ENCODE data around the gene PDE7B. TPM values are rescaled to one million over a fixed set of nuclear protein-coding genes. Genes with fewer than 3 reads are reported as not detected.

Gene PDE7B
- total RNA-seq, 1 experiment from 2014 or later, result 0.03 TPM

- no peak overlapping the region for H3K4me3 ChIP-seq (ENCODE audit: low read depth in 2 of 2, low read length in 2 of 2)
- in situ Hi-C loops (cut with HindIII; ENCODE audit: low pct_unique_long_range_greater_than_20kb, low sequenced_read_pairs) (no loop called here), intact Hi-C loops (cut with micrococcal nuclease; ENCODE audit: unreplicated experiment) (no loop called here)
- H3K9me3 ChIP-seq (ENCODE audit: control insufficient read depth, insufficient read depth, low read depth, low read length), result no peaks in the 10 kb centered on the region
- H3K27ac ChIP-seq (ENCODE audit: low read length), result no peak overlapping the region
- ChIA-PET POLR2A (no interaction called here), CTCF (no interaction called here)
- TF ChIP-seq POLR2AphosphoS5 (IDR thresholded peaks at IDR 0.05; ENCODE audit: low read depth, low read length), result no peak
- no peak for TF ChIP-seq CTCF (IDR thresholded peaks at IDR 0.05)
- TF ChIP-seq, protein P1, sequence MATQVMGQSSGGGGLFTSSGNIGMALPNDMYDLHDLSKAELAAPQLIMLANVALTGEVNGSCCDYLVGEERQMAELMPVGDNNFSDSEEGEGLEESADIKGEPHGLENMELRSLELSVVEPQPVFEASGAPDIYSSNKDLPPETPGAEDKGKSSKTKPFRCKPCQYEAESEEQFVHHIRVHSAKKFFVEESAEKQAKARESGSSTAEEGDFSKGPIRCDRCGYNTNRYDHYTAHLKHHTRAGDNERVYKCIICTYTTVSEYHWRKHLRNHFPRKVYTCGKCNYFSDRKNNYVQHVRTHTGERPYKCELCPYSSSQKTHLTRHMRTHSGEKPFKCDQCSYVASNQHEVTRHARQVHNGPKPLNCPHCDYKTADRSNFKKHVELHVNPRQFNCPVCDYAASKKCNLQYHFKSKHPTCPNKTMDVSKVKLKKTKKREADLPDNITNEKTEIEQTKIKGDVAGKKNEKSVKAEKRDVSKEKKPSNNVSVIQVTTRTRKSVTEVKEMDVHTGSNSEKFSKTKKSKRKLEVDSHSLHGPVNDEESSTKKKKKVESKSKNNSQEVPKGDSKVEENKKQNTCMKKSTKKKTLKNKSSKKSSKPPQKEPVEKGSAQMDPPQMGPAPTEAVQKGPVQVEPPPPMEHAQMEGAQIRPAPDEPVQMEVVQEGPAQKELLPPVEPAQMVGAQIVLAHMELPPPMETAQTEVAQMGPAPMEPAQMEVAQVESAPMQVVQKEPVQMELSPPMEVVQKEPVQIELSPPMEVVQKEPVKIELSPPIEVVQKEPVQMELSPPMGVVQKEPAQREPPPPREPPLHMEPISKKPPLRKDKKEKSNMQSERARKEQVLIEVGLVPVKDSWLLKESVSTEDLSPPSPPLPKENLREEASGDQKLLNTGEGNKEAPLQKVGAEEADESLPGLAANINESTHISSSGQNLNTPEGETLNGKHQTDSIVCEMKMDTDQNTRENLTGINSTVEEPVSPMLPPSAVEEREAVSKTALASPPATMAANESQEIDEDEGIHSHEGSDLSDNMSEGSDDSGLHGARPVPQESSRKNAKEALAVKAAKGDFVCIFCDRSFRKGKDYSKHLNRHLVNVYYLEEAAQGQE (IDR thresholded peaks at IDR 0.05; ENCODE audit: insufficient read depth in 1 of 2, low read depth in 2 of 2, low read length in 1 of 2), result no peak
- no peak for TF ChIP-seq SIN3A (IDR thresholded peaks at IDR 0.05; ENCODE audit: borderline replicate concordance, insufficient read depth, low read depth, low read length)
- TF ChIP-seq TCF7L2 (IDR thresholded peaks at IDR 0.05; ENCODE audit: low read depth, low read length), result no peak
- no peaks in the 10 kb centered on the region for H3K27me3 ChIP-seq (ENCODE audit: control insufficient read depth, insufficient read depth, low read length)
- DNase-seq (ENCODE audit: low read depth, low spot score) (no peak), ATAC-seq (no peak)
- no TSS peak for BruUV-seq (replicated peaks)
- H3K36me3 ChIP-seq (ENCODE audit: control insufficient read depth, insufficient read depth, low read length), result no peaks in the 10 kb centered on the region
- no peaks in the 10 kb centered on the region for H3K4me1 ChIP-seq (ENCODE audit: control insufficient read depth, insufficient read depth, low read length)
Observed at GRCh38 chr6:136070815-136071214, 219.3 kb downstream of the PDE7B start.

GRCh38 chr6:136072691-136073090 is 221.2 kb downstream of the PDE7B start:
- Histone ChIP-seq H3K27me3 (ENCODE audit: control insufficient read depth, insufficient read depth, low read length) (no peaks in the 10 kb centered on the region), H3K36me3 (ENCODE audit: control insufficient read depth, insufficient read depth, low read length) (no peaks in the 10 kb centered on the region), H3K9me3 (ENCODE audit: control insufficient read depth, insufficient read depth, low read depth, low read length) (no peaks in the 10 kb centered on the region), H3K4me1 (ENCODE audit: control insufficient read depth, insufficient read depth, low read length) (no peaks in the 10 kb centered on the region), H3K4me3 (ENCODE audit: low read depth in 2 of 2, low read length in 2 of 2) (no peak overlapping the region), H3K27ac (ENCODE audit: low read length) (no peak overlapping the region)
- ChIA-PET POLR2A (no interaction called here), CTCF (no interaction called here)
- ATAC-seq (no peak), DNase-seq (ENCODE audit: low read depth, low spot score) (no peak)
- TF ChIP-seq, protein P1 (IDR thresholded peaks at IDR 0.05; ENCODE audit: insufficient read depth in 1 of 2, low read depth in 2 of 2, low read length in 1 of 2), result no peak
- no peak for TF ChIP-seq CTCF (IDR thresholded peaks at IDR 0.05)
- TF ChIP-seq TCF7L2 (IDR thresholded peaks at IDR 0.05; ENCODE audit: low read depth, low read length), result no peak
- no peak for TF ChIP-seq SIN3A (IDR thresholded peaks at IDR 0.05; ENCODE audit: borderline replicate concordance, insufficient read depth, low read depth, low read length)
- TF ChIP-seq POLR2AphosphoS5 (IDR thresholded peaks at IDR 0.05; ENCODE audit: low read depth, low read length), result no peak
- in situ Hi-C loops (cut with HindIII; ENCODE audit: low pct_unique_long_range_greater_than_20kb, low sequenced_read_pairs) (no loop called here), intact Hi-C loops (cut with micrococcal nuclease; ENCODE audit: unreplicated experiment) (no loop called here)
- no TSS peak for BruUV-seq (replicated peaks)

All from Panc1 (cell line).